Measurements from ENCODE around the gene ZSWIM6.

GRCh38 chr5:61333321-61333953 is 1.4 kb downstream of the ZSWIM6 start:
- TF ChIP-seq CTCF (conservative IDR thresholded peaks at IDR 0.05; ENCODE audit: low read depth, low read length) (no peak), EZH2 (IDR thresholded peaks at IDR 0.05; ENCODE audit: low read length, unreplicated experiment) (no peak)

Data from PC-3 (cell line).